Fibroblast of skin of abdomen (primary cell): ENCODE data around the gene EFHD1.
A peak's percentile ranks its signal among the peaks of the same experiment; 100 is the strongest.
"Not testable (repeated sequence)": the region's sequence is repeated elsewhere in the genome, so short reads cannot be mapped to it uniquely, and the experiment has no call there.

Experiments
- DNase-seq: peaks from one replicate; pipeline ENCODE4 v3.0.0-alpha.2; 2013

Gene EFHD1

DNA sequence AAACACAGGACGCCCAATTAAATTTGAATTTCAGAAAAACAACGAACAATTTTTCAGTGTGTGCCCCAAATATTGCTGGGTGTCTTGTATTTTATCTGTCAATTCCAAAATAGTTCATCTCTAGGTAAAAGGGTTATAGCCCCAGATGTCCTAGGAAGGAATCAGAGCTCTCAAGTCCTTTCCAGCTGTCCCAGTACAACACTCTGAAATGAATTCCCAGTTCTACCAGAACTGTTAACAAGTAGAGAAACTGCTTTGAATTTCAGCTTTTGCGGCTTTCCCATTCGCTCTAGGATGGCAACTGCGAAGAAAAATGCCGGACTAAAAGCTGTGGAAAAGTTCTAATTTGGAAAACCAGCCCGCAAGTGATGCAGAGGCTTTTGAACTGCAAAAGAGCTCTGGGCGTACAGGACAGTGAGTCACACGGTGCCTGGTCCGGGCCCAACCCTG is 63.2 kb downstream of the EFHD1 start:
- no peak for DNase-seq

DNA sequence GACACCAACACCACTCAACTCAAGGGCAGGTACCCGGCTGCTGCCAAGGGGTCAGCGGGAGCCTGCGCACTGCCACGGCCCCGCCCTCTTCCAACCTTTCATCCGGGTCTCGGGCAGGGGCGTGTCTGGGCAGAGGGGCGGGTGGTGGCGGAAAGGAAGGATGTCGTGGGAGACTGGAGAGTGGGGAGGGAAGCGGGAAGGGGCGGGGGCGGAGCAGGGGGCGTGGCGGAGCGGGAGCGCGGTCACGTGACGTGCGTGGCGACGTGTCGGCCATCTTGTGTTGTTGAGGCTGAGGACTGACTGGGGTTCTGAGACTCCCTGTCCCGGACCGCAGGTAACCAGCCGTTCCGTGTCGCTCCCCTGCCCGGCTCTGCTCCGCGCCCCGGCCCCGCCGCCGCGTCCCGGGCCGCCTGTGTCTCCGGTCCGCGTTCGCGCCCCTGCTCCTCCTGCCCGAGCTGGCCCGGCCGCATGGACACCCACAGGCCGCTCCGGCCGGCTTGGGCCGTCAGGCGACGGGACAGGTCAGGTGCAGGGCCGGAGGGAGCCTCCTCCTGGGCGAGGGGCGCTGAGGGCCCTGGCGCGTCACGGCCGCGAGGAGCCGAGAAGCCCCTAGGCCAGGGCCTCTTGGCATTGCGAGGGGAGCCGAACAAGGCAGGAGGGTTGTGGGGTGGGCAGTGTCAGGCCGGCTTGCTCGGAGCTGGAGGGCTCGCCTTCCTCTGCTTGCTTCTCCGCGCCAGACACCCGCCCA is 63.8 kb downstream of the EFHD1 start, which contains the start of gene GIGYF2:
Gene GIGYF2 (plus strand): TSS at position 273 of the 748 bp plus-strand sequence. CDS start 37,867 bp downstream, outside the sequence.
- peak; percentile 94 for DNase-seq

DNA sequence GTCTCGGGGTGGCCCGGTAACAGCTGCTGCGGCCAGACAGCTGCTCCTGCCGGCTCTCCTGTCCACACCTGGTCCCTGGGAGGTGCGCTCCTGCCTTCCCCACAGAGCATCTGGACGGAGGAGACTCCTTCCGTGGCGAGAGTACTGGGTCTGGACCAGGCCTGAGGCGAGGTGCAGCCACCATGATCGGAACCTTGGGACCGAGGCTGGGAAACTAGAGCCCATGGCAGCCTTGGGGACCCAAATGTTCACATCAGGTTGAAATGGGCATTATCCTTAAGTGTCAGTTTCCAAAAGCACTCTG is 64.4 kb downstream of the EFHD1 start:
- no peak for DNase-seq

DNA sequence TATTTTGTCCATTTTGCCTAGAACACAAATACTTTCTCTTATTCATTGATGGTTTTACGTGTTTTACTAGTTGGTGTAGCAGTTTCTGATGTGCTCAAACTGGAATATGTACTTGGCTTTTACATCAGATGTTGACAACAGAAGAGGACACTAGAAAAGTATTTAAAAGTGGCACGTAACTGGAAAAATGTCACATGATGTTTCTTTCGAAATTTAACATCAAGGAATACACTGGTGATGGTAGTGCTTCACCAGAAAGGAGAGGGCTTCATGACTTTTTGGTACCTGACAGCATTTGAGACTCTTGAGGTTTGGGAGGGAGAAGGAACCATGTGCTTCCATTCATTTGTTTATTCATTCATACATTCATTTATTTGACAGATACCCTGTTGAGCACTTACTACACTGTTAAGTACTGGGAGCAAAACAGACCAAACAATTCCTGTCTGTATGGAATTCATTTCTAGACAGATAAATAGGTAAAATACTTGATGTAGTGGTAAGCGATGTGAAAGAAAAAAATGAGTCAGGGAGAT is 65.2 kb downstream of the EFHD1 start:
- no peak for DNase-seq

DNA sequence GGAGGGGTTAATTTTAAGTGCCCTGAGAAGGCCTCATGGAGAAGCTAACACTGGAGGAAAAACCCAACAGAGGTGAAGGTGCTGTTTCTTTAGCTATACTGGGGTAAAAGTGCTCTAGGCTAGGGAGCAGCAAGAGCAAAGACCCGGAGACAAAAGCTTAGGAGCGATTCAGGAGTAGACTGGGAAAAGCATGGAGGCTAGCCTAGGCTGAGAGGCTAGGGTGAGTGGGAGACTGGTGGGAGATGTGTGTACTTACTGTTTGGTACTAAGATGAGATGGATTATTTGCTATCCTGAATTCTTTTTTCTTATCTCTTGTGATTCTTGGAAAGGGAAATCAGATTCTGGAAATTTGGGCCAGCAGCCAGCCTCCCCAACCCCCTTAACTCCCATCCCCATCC is 65.7 kb downstream of the EFHD1 start:
- DNase-seq = no peak

DNA sequence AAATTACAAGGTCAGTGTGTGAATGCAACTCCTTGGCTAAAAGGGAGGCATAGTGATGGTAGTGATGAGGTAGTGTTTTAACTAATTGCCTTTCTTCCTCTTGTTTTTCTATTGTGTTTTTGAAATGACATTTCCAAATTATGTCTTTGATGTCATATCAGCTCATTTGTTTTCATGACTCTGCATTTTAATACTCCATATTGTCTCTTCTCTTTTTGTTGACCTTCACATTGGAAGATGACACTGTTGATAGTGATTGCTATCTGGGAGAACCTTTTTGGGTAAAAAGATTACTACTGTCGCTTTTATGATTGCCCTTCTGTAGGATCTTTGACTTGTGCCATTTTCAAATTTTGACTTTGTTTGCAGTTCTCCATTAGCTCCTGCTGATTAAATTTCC is 66.8 kb downstream of the EFHD1 start:
- DNase-seq = no peak

DNA sequence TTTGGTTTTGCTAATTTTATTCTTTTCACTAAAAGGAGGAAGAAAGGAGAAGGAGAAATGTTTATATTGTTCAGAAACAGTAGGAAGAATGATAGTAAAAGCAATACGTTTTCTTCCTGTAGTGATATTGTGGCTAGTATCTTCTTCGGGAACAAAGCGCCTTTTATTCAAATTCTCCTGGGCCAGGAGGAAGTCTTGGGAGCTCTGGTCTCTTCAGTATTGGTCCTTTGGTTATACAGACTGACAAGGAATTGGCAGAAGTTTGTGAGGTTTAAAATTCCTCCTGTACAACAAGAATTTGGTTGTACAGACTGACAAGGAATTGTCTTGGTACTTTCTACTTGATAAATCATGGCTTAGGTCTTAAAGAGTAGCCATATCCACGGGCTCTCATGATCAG is 73.7 kb downstream of the EFHD1 start:
- no peak for DNase-seq

DNA sequence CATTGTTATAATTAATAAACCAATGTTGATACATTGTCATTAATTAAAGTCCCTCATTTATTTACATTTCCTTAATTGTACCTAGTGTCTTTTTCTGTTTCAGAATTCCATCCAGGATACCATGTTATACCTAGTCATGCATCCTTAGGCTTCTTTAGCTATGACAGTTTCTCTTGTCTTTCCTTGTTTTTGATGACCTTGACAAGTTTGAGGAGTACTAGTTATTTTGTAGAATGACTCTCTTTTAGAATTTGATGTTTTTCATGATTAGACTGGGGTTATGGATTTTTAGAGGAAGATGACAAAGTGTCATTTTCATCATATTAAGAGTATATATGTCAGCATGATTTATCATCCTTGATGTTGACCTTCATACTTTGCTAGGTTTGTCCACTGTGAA is 80.1 kb downstream of the EFHD1 start:
- DNase-seq = no peak

DNA sequence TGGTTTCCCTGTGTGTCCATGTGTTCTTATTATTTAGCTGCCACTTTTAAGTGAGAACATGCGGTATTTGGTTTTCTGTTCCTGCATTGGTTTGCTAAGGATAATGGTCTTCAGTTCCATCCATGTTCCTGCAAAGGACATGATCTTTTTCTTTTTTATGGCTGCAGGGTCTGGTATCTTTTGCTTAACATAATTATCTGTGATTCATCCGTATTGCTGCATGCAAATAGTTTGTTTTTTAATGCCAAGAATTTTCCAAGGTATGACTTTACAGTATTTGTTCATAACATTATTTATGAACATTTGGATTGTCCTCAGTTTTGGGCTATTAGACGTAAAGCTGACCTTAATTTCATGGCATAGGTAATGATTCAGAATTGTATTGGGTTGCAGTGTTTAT is 81.6 kb downstream of the EFHD1 start:
- DNase-seq = no peak

DNA sequence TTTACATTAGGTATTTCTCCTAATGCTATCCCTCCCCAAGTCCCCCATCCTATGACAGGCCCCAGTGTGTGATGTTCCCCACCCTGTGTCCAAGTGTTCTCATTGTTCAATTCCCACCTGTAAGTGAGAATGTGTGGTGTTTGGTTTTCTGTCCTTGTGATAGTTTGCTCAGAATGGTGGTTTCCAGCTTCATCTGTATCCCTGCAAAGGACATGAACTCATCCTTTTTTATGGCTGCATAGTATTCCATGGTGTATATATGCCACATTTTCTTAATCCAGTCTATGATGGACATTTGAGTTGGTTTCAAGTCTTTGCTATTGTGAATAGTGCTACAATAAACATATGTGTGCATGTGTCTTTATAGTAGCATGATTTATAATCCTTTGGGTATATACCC is 86.7 kb downstream of the EFHD1 start:
- not testable (repeated sequence) for DNase-seq

DNA sequence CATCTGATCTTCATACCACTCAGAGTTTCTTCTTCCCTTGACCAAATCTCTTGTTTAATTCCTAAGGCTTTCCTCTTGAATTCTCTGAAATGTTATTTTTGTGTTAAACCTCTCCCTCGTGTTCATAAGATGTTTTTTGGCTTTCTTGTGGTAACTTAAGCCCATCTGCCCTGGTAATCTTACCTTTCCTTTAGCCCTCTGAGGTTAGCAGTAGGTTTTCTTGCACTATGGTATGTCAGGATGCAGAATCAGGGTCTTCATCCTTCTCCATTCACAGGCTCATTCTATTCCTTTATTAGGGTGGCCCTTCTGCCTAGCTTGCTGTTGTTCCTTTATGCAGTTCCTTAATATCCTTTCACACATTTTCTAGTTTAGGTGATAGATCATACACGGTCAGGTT is 87.9 kb downstream of the EFHD1 start:
- no peak for DNase-seq

DNA sequence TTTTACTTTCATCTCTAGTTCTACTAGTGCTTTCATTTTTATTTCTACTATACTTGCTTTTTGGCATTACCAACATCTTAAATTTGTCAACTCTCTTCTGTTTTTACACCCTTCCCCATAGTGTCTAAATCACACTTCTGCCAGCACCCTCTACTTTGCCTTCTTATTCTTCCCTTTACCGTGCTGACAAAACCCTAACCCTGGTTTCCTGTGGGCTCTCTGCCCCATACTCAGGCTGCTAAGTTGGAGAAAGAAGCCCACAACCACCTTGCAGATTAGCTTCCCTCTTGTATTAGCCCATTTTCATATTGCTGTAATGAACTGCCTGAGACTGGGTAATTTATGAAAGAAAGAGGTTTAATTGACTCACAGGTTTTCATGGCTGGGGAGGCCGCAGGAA is 88.5 kb downstream of the EFHD1 start:
- no peak for DNase-seq

DNA sequence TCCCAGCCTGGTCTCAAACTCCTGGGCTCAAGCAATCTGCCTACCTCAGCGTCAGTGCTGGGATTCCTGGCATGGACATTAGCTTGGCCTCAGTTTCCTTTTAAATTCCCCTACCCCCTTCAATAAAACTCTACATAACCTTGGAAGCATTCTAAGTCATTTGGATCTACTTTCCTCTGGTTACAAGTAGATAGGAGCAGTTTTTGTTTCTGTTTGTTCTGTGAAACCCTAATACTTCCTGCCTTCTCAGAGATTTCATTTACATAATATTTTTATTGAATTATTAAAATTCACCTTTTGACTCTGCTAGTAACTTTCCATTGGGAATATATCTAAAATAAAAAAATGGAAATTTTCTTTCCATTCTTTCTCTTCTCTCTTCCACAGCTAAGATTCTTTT is 89.6 kb downstream of the EFHD1 start:
- no peak for DNase-seq

DNA sequence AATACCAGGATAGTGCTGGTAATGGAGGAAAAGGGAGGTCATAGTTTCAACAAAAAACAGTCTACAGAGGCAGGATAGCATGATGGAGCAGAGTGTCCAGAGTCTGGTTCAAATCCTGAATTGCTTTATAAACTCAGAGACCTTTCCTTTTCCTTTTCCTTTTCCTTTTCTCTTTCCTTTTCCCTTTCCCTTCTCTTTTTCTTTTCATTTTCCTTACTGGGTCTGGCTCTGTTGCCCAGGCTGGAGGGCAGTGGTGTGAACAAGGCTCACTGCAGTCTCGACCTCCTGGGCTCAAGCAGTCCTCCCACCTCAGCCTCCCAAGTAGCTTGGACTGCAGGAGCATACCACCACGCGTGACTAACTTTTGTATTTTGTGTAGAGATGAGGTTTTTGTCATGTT is 95.4 kb downstream of the EFHD1 start:
- DNase-seq = no peak

DNA sequence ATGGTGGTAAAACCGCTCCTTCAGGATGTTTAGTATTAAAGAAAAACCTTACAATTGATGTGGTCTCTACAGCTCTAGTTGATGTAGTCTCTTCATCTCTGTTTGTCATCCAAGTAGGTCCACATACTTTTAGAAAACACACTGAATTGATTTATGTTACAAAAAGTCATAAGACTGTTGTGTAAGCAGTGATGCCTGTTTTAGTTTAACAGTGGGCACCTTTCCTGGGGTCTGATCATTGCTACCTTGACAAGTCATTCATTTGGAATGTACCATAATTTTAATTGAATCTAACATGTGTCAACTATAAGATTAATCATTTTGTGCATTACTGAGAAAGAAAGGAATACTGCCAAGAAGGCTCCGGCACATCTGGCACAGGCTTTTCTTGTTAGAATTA is 98.1 kb downstream of the EFHD1 start:
- DNase-seq = peak; percentile 78
